Vagina (tissue), 2 donors: ENCODE data around the gene ENO4. TPM values are rescaled to one million over a fixed set of nuclear protein-coding genes. Genes with fewer than 3 reads are reported as not detected.

Source experiments
- DNase-seq, 2 donors: peaks; one replicate each; pipeline ENCODE4 v3.0.0-alpha.2; 2017; ENCODE audit errors: extremely low spot score in 2 of 2
- H3K27ac ChIP-seq: fragments of 200-600 bp; sonication (generic); one replicate; pipeline ENCODE4 v1.5.1; 2019
- H3K27me3 ChIP-seq: fragments of 200-600 bp; sonication (generic); one replicate; pipeline ENCODE4 v1.5.1; 2019
- H3K36me3 ChIP-seq, 2 donors: fragments of 200-600 bp; sonication (generic); one replicate each; pipeline ENCODE4 v1.5.1; 2017 to 2019
- H3K4me1 ChIP-seq: fragments of 200-600 bp; sonication (generic); one replicate; pipeline ENCODE4 v1.5.1; 2019
- H3K4me3 ChIP-seq, 2 donors: fragments of 200-600 bp; sonication (generic); 1 replicate in 1 of 2; 2 replicates in 1 of 2; pipeline ENCODE4 v1.5.1; 2016 to 2019
- H3K9me3 ChIP-seq: fragments of 200-600 bp; sonication (generic); one replicate; pipeline ENCODE4 v1.5.1; 2019
- POLR2A ChIP-seq, 2 donors: fragments of 450-650 bp; IDR thresholded peaks; one replicate each; pipeline ENCODE4 v1.6.1; 2017; ENCODE audit warnings: antibody characterized with exemption in 2 of 2, mild to moderate bottlenecking in 2 of 2, moderate library complexity in 2 of 2
- POLR2AphosphoS5 ChIP-seq, 2 donors: sonication (generic); formaldehyde crosslinking; IDR thresholded peaks; one replicate each; pipeline ENCODE4 v1.9.0; 2017; ENCODE audit warnings: antibody characterized with exemption in 2 of 2, mild to moderate bottlenecking in 2 of 2, low read depth in 1 of 2; ENCODE audit not compliant: insufficient read depth in 1 of 2
- intact Hi-C: fragments of 100-400 bp; cut with DNase I; formaldehyde crosslinking; loops from one replicate; pipeline ENCODE4 v1.15.1; 2023
- total RNA-seq: library from RNA; depleted of rRNA; stranded (reverse); fragments of >200 nt; gene quantifications from one replicate; pipeline ENCODE4 v1.2.3, GENCODE V29; 2016
- TF ChIP-seq, protein P1 (sequence below), 3 experiments: fragments of 450-650 bp in 2 of 3; fragments of 200-600 bp in 1 of 3; sonication (generic) in 1 of 3; IDR thresholded peaks; one replicate each; pipeline ENCODE4 v1.5.1; 2017 to 2019; ENCODE audit warnings: antibody characterized with exemption in 3 of 3, mild to moderate bottlenecking in 2 of 3, moderate library complexity in 2 of 3

The ENO4 gene
- total RNA-seq = not detected

GRCh38 chr10:116849248-116850057 lies at the start of gene ENO4:
Gene ENO4 (plus strand): TSS chr10:116849499. CDS start chr10:116849567, 68 bp downstream.
- intact Hi-C loops = no loop called here
- H3K4me3 ChIP-seq = peak within 1 kb of the TSS; percentile 53 to 64
- H3K9me3 ChIP-seq = no peaks in the 10 kb centered on the region
- TF ChIP-seq POLR2AphosphoS5 (IDR thresholded peaks at IDR 0.05; ENCODE audit: insufficient read depth in 1 of 2, low read depth in 1 of 2) = peak in 1 of 2 donors; percentile 54
- TF ChIP-seq POLR2A (IDR thresholded peaks at IDR 0.05) = no peak
- H3K27ac ChIP-seq = peak within 1 kb of the TSS; percentile 42
- no peaks in the 10 kb centered on the region for H3K27me3 ChIP-seq
- peak in 1 of 2 donors; percentile 85 for DNase-seq
- H3K4me1 ChIP-seq = peaks cover 10% of the 10 kb centered on the region
- H3K36me3 ChIP-seq = no peaks in the 10 kb centered on the region

DNA sequence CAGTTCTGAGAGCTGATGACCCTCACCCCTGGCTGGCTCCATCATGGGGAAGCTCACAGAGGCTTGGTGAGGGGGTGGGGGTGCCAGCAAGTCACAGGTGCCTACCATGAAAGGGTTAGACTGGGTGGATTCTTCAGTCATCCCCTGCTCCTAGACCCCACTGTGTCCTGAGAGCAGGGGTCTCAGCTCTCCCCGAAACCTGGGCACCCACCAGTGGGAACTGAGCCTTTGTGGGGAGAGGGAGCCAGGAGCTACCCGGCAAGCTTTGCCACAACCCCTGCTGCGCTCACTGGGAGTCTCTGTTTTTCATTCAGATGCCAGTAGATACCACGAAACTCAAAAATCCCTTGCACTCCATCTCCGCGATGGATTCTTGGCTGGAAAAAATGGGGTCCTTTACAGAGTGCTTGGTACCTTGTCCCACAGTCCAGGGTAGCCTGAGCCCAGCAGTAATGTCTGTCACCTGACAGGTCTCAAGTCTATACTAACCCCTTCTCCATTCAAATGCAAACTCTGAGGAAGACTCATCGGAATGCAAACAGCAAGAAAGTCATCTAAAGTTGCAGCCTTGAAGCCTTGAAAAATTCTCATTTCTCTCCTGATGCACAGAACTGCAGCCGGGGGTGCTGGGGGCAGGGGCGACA lies 48.9 kb upstream of the ENO4 start:
- H3K36me3 ChIP-seq = no peaks in the 10 kb centered on the region
- intact Hi-C loops = no loop called here
- H3K27ac ChIP-seq = no peak overlapping the region
- TF ChIP-seq POLR2A (IDR thresholded peaks at IDR 0.05) = no peak
- TF ChIP-seq POLR2AphosphoS5 (IDR thresholded peaks at IDR 0.05; ENCODE audit: insufficient read depth in 1 of 2, low read depth in 1 of 2) = no peak
- TF ChIP-seq, protein P1, sequence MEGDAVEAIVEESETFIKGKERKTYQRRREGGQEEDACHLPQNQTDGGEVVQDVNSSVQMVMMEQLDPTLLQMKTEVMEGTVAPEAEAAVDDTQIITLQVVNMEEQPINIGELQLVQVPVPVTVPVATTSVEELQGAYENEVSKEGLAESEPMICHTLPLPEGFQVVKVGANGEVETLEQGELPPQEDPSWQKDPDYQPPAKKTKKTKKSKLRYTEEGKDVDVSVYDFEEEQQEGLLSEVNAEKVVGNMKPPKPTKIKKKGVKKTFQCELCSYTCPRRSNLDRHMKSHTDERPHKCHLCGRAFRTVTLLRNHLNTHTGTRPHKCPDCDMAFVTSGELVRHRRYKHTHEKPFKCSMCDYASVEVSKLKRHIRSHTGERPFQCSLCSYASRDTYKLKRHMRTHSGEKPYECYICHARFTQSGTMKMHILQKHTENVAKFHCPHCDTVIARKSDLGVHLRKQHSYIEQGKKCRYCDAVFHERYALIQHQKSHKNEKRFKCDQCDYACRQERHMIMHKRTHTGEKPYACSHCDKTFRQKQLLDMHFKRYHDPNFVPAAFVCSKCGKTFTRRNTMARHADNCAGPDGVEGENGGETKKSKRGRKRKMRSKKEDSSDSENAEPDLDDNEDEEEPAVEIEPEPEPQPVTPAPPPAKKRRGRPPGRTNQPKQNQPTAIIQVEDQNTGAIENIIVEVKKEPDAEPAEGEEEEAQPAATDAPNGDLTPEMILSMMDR (IDR thresholded peaks at IDR 0.05) = no peak
- DNase-seq = no peak
- H3K4me1 ChIP-seq = no peaks in the 10 kb centered on the region
- no peaks in the 10 kb centered on the region for H3K9me3 ChIP-seq
- no peaks in the 10 kb centered on the region for H3K27me3 ChIP-seq
- H3K4me3 ChIP-seq = no peak overlapping the region

GRCh38 chr10:116801658-116802057 lies 47.6 kb upstream of the ENO4 start:
- H3K27me3 ChIP-seq = no peaks in the 10 kb centered on the region
- no peak for TF ChIP-seq POLR2A (IDR thresholded peaks at IDR 0.05)
- TF ChIP-seq, protein P1 (IDR thresholded peaks at IDR 0.05) = no peak
- TF ChIP-seq POLR2AphosphoS5 (IDR thresholded peaks at IDR 0.05; ENCODE audit: insufficient read depth in 1 of 2, low read depth in 1 of 2) = no peak
- DNase-seq = no peak
- H3K36me3 ChIP-seq = no peaks in the 10 kb centered on the region
- H3K9me3 ChIP-seq = no peaks in the 10 kb centered on the region
- no peaks in the 10 kb centered on the region for H3K4me1 ChIP-seq
- intact Hi-C loops = no loop called here
- no peak overlapping the region for H3K4me3 ChIP-seq
- no peak overlapping the region for H3K27ac ChIP-seq

DNA sequence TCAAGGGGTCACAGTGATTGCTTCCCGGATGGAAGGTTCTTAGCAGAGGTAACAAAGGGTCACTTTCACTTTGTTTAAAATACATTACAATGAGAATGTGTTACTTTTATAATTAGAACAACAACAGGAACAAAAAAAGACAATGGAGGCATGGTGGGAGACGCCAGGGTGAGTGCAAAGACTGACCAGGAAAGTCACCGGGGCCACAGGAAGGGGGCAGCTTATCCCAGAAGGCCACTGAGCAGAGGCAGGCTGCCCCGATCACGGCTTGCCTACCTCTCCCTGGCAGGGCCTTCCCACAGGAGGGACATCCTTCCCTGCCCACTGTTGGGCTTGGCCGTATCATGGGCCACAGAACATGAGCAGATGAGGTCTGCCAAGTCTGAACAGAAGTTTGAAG lies 46.8 kb upstream of the ENO4 start:
- intact Hi-C loops = no loop called here
- H3K36me3 ChIP-seq = no peaks in the 10 kb centered on the region
- TF ChIP-seq, protein P1 (IDR thresholded peaks at IDR 0.05) = no peak
- TF ChIP-seq POLR2AphosphoS5 (IDR thresholded peaks at IDR 0.05; ENCODE audit: insufficient read depth in 1 of 2, low read depth in 1 of 2) = no peak
- no peak for TF ChIP-seq POLR2A (IDR thresholded peaks at IDR 0.05)
- no peak overlapping the region for H3K27ac ChIP-seq
- no peaks in the 10 kb centered on the region for H3K4me1 ChIP-seq
- H3K9me3 ChIP-seq = no peaks in the 10 kb centered on the region
- H3K4me3 ChIP-seq = no peak overlapping the region
- no peaks in the 10 kb centered on the region for H3K27me3 ChIP-seq
- DNase-seq = no peak

GRCh38 chr10:116802876-116803275 lies 46.4 kb upstream of the ENO4 start:
- Histone ChIP-seq H3K9me3 (no peaks in the 10 kb centered on the region), H3K4me1 (no peaks in the 10 kb centered on the region), H3K4me3 (no peak overlapping the region), H3K27ac (no peak overlapping the region), H3K36me3 (no peaks in the 10 kb centered on the region), H3K27me3 (no peaks in the 10 kb centered on the region)
- DNase-seq = no peak
- intact Hi-C loops = no loop called here
- TF ChIP-seq, protein P1 (IDR thresholded peaks at IDR 0.05) = no peak
- TF ChIP-seq POLR2AphosphoS5 (IDR thresholded peaks at IDR 0.05; ENCODE audit: insufficient read depth in 1 of 2, low read depth in 1 of 2) (no peak), POLR2A (IDR thresholded peaks at IDR 0.05) (no peak)
